Measurements from ENCODE around the gene CXorf38.

The CXorf38 gene

GRCh38 chrX:40647307-40648197 is at the start of gene CXorf38:
CXorf38 (minus strand) TSS chrX:40647561; CDS start chrX:40647520, 41 bp downstream.
- DNase-seq (ENCODE audit: low read depth, low spot score) = peak; percentile 98

GRCh38 chrX:40694802-40695201 is 47.4 kb upstream of the CXorf38 start:
- no peak for DNase-seq (ENCODE audit: low read depth, low spot score)

GRCh38 chrX:40688929-40689328 is 41.6 kb upstream of the CXorf38 start:
- no peak for DNase-seq (ENCODE audit: low read depth, low spot score)

- no peak for DNase-seq (ENCODE audit: low read depth, low spot score)
Measured at GRCh38 chrX:40687169-40687568, 39.8 kb upstream of the CXorf38 start.

GRCh38 chrX:40685362-40685918 is 38.1 kb upstream of the CXorf38 start:
- no peak for DNase-seq (ENCODE audit: low read depth, low spot score)

GRCh38 chrX:40684092-40684491 is 36.7 kb upstream of the CXorf38 start:
- DNase-seq (ENCODE audit: low read depth, low spot score) = no peak

GRCh38 chrX:40683245-40683644 is 35.9 kb upstream of the CXorf38 start:
- no peak for DNase-seq (ENCODE audit: low read depth, low spot score)

GRCh38 chrX:40671126-40671525 is 23.8 kb upstream of the CXorf38 start:
- no peak for DNase-seq (ENCODE audit: low read depth, low spot score)

GRCh38 chrX:40663880-40664630 is 16.7 kb upstream of the CXorf38 start:
- DNase-seq (ENCODE audit: low read depth, low spot score) = peak; percentile 70

GRCh38 chrX:40663078-40663740 is 15.8 kb upstream of the CXorf38 start:
- DNase-seq (ENCODE audit: low read depth, low spot score) = no peak

- DNase-seq (ENCODE audit: low read depth, low spot score) = no peak
Measured at GRCh38 chrX:40661489-40661888, 14.1 kb upstream of the CXorf38 start.

GRCh38 chrX:40660381-40660780 is 13.0 kb upstream of the CXorf38 start:
- no peak for DNase-seq (ENCODE audit: low read depth, low spot score)

GRCh38 chrX:40653535-40653934 is 6.2 kb upstream of the CXorf38 start:
- DNase-seq (ENCODE audit: low read depth, low spot score) = no peak

- no peak for DNase-seq (ENCODE audit: low read depth, low spot score)
Measured at GRCh38 chrX:40652664-40653063, 5.3 kb upstream of the CXorf38 start.

GRCh38 chrX:40651620-40652223 is 4.4 kb upstream of the CXorf38 start:
- DNase-seq (ENCODE audit: low read depth, low spot score) = peak; percentile 36

GRCh38 chrX:40646489-40647306 is 663 bp downstream of the CXorf38 start:
- peak; percentile 62 for DNase-seq (ENCODE audit: low read depth, low spot score)

- DNase-seq (ENCODE audit: low read depth, low spot score) = no peak
Measured at GRCh38 chrX:40644821-40645358, 2.5 kb downstream of the CXorf38 start.

- DNase-seq (ENCODE audit: low read depth, low spot score) = no peak
Measured at GRCh38 chrX:40644176-40644575, 3.2 kb downstream of the CXorf38 start.

GRCh38 chrX:40637687-40638086 is 9.7 kb downstream of the CXorf38 start:
- DNase-seq (ENCODE audit: low read depth, low spot score) = no peak

GRCh38 chrX:40632199-40632598 is 15.2 kb downstream of the CXorf38 start:
- no peak for DNase-seq (ENCODE audit: low read depth, low spot score)

Measured in ELF-1 (cell line).